Heart left ventricle (tissue), 16 donors: Measurements from ENCODE around the gene HNRNPDL. TPM values are rescaled to one million over a fixed set of nuclear protein-coding genes. Genes with fewer than 3 reads are reported as not detected.

ENCODE experiments used
- ATAC-seq, 4 donors: fragments of 200-7000 bp; cut with Tn5 transposase; one replicate each; pipeline ENCODE4 v1.9.1; 2020 to 2022; ENCODE audit warnings: moderate library complexity in 4 of 4, mild to moderate bottlenecking in 3 of 4, moderate number of reproducible peaks in 1 of 4
- DNase-seq, 5 donors: peaks; one replicate each; pipeline ENCODE4 v3.0.0-alpha.2; 2020
- H3K27ac ChIP-seq, 12 donors: fragments of 200-600 bp; sonication (generic) in 4 of 12; one replicate each; pipeline versions ENCODE4 v1.5.0 to v1.8.0; 2016 to 2022; ENCODE audit warnings: mild to moderate bottlenecking in 2 of 12
- H3K27me3 ChIP-seq, 9 donors: fragments of 200-600 bp; sonication (generic) in 2 of 9; one replicate each; pipeline versions ENCODE4 v1.5.1 to v1.8.0; 2016 to 2022; ENCODE audit warnings: mild to moderate bottlenecking in 3 of 9
- H3K36me3 ChIP-seq, 9 donors: fragments of 200-600 bp; sonication (generic) in 2 of 9; one replicate each; pipeline versions ENCODE4 v1.5.0 to v1.8.0; 2018 to 2022; ENCODE audit warnings: mild to moderate bottlenecking in 2 of 9
- H3K4me1 ChIP-seq, 12 donors: fragments of 200-600 bp; sonication (generic) in 4 of 12; one replicate each; pipeline versions ENCODE4 v1.5.0 to v1.8.0; 2016 to 2022; ENCODE audit warnings: mild to moderate bottlenecking in 3 of 12
- H3K4me3 ChIP-seq, 12 donors: fragments of 200-600 bp; sonication (generic) in 4 of 12; one replicate each; pipeline versions ENCODE4 v1.5.0 to v1.8.0; 2017 to 2022; ENCODE audit warnings: mild to moderate bottlenecking in 9 of 12, moderate library complexity in 4 of 12
- H3K9me3 ChIP-seq, 12 donors: fragments of 200-600 bp; sonication (generic) in 4 of 12; one replicate each; pipeline versions ENCODE4 v1.5.0 to v1.8.0; 2016 to 2022; ENCODE audit warnings: mild to moderate bottlenecking in 1 of 12
- POLR2A ChIP-seq, 2 donors: fragments of 450-650 bp; IDR thresholded peaks; one replicate each; pipeline ENCODE4 v1.6.1; 2017; ENCODE audit warnings: antibody characterized with exemption in 2 of 2, mild to moderate bottlenecking in 2 of 2, moderate library complexity in 2 of 2
- WGBS, 4 donors: extraction: QIAGEN DNeasy Blood & Tissue Kit in 2 of 4; methylation state at CpG; one replicate each; pipeline versions ENCODE4 v1.1.5 to v1.1.7; 2013 to 2018; 5-methylcytosine and 5-hydroxymethylcytosine counted together
- intact Hi-C, 10 donors: fragments of 100-400 bp; cut with DNase I; formaldehyde crosslinking; loops; one replicate each; pipeline versions ENCODE4 v1.11.1 to v1.14.2; 2022
- polyA plus RNA-seq, 2 donors: library from polyadenylated mRNA; stranded (reverse); fragments of 200-250 nt; gene quantifications; one replicate each; pipeline ENCODE4 v1.2.3, GENCODE V29; 2013
- total RNA-seq, 9 donors: library from RNA; depleted of rRNA in 2 of 9; stranded (reverse); fragments of >200 nt in 2 of 9; fragmentation: NEBNext Ultra II Directional in 3 of 9; extraction: Animal tissue kit (Norgen Biotek cat#: 25700) in 3 of 9; gene quantifications; one replicate each; pipeline versions ENCODE4 v1.1.0 to v1.2.4, GENCODE V29; 2016 to 2023
- TF ChIP-seq, protein P1 (sequence below), 12 donors: fragments of 200-600 bp; sonication (generic) in 4 of 12; IDR thresholded peaks; one replicate each; pipeline versions ENCODE4 v1.5.0 to v1.8.0; 2018 to 2022; ENCODE audit warnings: antibody characterized with exemption in 12 of 12, mild to moderate bottlenecking in 5 of 12
- donor health status: ischemic (EF 13 %, LVEDD 7.1; RV severe dilation, severe dysfunction).
- donor health status: healthy with polysubstance abuse.
- donor health status: DM: no; HTN: yes; CAD: no.
- donor health status: DM: no; HTN: no; CAD: no.
- donor health status: ischemic (EF 25% LVEDD 6.9; RV normal size, moderate dysfunction).
- donor health status: ischemic (EF 25% LVEDD 5.7; RV mildly dilated, moderate dysfunction).
- donor health status: healthy.
- donor health status: DM: yes; HTN: yes; CAD: no.
- donor health status: ischemic (EF 35%, LVEDD 5.7; RV mildly dilated, moderate dysfunction).
- donor health status: nonischemic (EF 11% LVEDD 7.7; RV severe dilation, severe dysfunction).
- donor health status: DM: yes; HTN: yes; CAD: no.
- donor health status: PGD.
- donor health status: ischemic (EF 29% LVEDD 5.4; RV normal size, mild dysfunction).
- donor health status: nonischemic (EF 23%, LVEDD 6.1; RV moderate dilation, normal function).

The HNRNPDL gene
- total and polyA plus RNA-seq, 11 donors: 90.8 to 236 (median 142) TPM

DNA sequence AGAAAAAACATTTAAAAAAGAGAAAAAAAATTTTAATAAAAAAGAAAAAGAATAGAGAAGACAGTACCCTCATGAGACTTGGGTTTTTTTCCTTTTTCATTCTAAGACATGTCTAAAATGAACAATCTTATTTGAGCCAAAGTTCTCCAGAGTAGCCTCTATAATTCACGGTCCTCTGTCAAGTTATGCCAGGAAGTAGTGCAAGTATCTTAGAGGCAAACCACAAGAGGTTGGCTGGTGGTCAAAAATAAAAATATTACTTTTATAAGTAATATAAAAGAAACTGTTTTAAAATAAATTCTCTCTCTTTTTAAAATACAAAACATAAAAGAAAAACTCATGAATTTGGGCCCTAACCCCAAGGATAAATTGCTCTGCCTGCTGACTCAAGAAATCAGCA, 26.5 kb downstream of the HNRNPDL start:
- Histone ChIP-seq H3K27me3 (no peaks in the 10 kb centered on the region), H3K4me3 (no peak overlapping the region), H3K4me1 (no peaks in the 10 kb centered on the region), H3K36me3 (no peaks in the 10 kb centered on the region), H3K27ac (no peak overlapping the region), H3K9me3 (no peaks in the 10 kb centered on the region)
- intact Hi-C loops: no loop called here
- WGBS, 4 donors: 70 to 82% (median 73%) methylated on average over 1 of the region's 1 CpG
- DNase-seq: no peak
- no peak for TF ChIP-seq POLR2A (IDR thresholded peaks at IDR 0.05)
- ATAC-seq: no peak

DNA sequence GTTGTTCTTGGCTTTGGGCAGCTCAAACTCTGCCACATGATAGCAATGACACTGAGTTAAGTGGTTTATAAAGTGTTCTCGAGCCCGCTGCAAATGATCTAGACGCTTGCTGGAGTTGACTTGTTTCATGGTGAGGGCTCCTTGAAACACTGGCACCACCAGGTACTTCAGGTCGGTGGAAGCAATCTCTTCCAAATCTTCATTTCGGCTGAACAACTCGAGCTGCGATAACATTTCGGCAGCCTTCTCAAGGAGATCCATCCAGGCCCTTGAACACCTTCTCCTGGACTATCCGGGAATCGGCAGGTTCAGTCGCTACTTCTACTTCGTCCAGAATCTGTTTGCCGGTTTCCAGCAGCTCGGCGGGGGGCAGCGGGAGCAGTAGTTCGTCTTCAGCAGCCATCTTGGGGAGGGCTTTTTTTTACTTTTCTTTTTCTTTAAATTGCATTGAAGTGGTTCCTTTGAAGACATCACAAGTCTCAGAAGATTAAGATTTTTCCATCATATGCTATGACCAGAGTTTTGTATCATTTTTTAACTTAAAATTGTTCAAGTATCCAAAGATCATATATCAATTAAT, 28.0 kb downstream of the HNRNPDL start:
- H3K4me3 ChIP-seq: no peak overlapping the region
- WGBS, 4 donors: 91 to 95% (median 92%) methylated on average over 17 of the region's 17 CpGs
- H3K9me3 ChIP-seq: no peaks in the 10 kb centered on the region
- ATAC-seq: no peak
- no peaks in the 10 kb centered on the region for H3K36me3 ChIP-seq
- no peaks in the 10 kb centered on the region for H3K4me1 ChIP-seq
- TF ChIP-seq POLR2A (IDR thresholded peaks at IDR 0.05): no peak
- TF ChIP-seq, protein P1, sequence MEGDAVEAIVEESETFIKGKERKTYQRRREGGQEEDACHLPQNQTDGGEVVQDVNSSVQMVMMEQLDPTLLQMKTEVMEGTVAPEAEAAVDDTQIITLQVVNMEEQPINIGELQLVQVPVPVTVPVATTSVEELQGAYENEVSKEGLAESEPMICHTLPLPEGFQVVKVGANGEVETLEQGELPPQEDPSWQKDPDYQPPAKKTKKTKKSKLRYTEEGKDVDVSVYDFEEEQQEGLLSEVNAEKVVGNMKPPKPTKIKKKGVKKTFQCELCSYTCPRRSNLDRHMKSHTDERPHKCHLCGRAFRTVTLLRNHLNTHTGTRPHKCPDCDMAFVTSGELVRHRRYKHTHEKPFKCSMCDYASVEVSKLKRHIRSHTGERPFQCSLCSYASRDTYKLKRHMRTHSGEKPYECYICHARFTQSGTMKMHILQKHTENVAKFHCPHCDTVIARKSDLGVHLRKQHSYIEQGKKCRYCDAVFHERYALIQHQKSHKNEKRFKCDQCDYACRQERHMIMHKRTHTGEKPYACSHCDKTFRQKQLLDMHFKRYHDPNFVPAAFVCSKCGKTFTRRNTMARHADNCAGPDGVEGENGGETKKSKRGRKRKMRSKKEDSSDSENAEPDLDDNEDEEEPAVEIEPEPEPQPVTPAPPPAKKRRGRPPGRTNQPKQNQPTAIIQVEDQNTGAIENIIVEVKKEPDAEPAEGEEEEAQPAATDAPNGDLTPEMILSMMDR (IDR thresholded peaks at IDR 0.05): no peak
- H3K27ac ChIP-seq: no peak overlapping the region
- intact Hi-C loops: no loop called here
- no peaks in the 10 kb centered on the region for H3K27me3 ChIP-seq
- DNase-seq: no peak

DNA sequence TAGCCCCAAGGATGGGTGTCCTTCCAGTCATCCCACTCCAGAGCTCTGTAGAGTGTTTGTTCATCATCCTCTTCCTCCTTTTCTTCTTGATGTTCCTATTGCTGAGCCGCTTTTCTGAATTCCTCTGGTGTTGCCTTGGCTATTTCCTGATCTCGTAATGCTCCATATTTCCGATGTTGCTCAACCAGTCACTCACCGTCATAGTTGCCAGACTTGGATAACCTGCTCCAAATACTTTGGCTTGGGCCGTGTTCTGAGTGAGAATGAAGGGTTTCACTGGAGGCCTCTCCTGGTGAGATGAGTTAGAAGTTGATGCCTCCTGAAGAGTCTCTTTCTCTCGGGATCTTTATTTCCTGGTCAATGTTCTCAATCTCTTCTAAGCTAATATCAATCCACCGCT, 28.7 kb downstream of the HNRNPDL start:
- Histone ChIP-seq H3K4me3 (no peak overlapping the region), H3K9me3 (no peaks in the 10 kb centered on the region), H3K27ac (no peak overlapping the region), H3K36me3 (no peaks in the 10 kb centered on the region), H3K4me1 (no peaks in the 10 kb centered on the region), H3K27me3 (no peaks in the 10 kb centered on the region)
- no peak for TF ChIP-seq POLR2A (IDR thresholded peaks at IDR 0.05)
- TF ChIP-seq, protein P1 (IDR thresholded peaks at IDR 0.05): no peak
- ATAC-seq (no peak), DNase-seq (no peak)
- 93 to 95% (median 94%) methylated on average over 7 of the region's 7 CpGs for WGBS, 4 donors
- intact Hi-C loops: no loop called here

DNA sequence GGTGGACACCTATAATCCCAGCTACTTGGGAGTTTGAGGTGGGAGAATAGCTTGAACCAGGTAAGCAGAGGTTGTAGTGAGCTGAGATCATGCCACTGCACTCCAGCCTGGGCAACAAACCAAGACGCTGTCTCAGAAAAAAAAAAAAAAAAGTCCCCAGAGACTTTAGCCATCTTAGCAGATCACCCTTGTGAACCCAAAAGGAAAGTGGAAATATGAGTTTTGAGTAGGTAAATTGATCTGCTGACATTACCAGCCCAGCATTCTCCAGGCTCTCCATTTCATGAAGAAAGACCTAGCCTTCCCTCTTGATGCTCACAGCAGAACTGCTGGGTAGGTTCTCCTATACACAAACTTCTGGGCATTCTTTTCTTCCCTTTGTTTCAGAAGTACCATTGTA, 32.0 kb downstream of the HNRNPDL start:
- no peaks in the 10 kb centered on the region for H3K36me3 ChIP-seq
- no peaks in the 10 kb centered on the region for H3K27me3 ChIP-seq
- H3K27ac ChIP-seq: no peak overlapping the region
- 71 to 93% (median 77%) methylated on average over 1 of the region's 1 CpG for WGBS, 4 donors
- no peak overlapping the region for H3K4me3 ChIP-seq
- DNase-seq: no peak
- no peak for ATAC-seq
- no peak for TF ChIP-seq POLR2A (IDR thresholded peaks at IDR 0.05)
- TF ChIP-seq, protein P1 (IDR thresholded peaks at IDR 0.05): no peak
- H3K9me3 ChIP-seq: no peaks in the 10 kb centered on the region
- no peaks in the 10 kb centered on the region for H3K4me1 ChIP-seq
- intact Hi-C loops: no loop called here

DNA sequence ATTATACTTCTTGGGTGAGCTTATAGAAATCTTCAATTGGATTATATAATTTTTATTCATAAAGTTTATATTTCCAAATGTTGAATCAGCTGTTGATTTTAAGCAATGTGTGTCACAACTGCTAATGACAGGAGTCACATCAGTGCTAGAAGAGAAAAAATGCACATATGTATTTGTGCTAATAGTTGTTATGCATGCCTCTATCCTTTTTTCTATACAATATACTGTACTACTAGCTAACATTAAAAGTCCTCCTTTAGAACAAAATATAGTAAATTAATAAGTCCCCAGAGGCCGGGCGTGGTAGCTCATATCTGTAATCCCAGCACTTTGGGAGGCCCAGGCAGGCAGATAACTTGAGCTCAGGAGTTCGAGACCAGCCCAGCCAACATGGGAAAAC, 32.7 kb downstream of the HNRNPDL start:
- H3K36me3 ChIP-seq: no peaks in the 10 kb centered on the region
- DNase-seq (no peak), ATAC-seq (no peak)
- no peak overlapping the region for H3K27ac ChIP-seq
- intact Hi-C loops: no loop called here
- H3K4me3 ChIP-seq: no peak overlapping the region
- H3K4me1 ChIP-seq: no peaks in the 10 kb centered on the region
- TF ChIP-seq, protein P1 (IDR thresholded peaks at IDR 0.05): no peak
- TF ChIP-seq POLR2A (IDR thresholded peaks at IDR 0.05): no peak
- no peaks in the 10 kb centered on the region for H3K9me3 ChIP-seq
- H3K27me3 ChIP-seq: no peaks in the 10 kb centered on the region
- 80 to 91% (median 85%) methylated on average over 3 of the region's 3 CpGs for WGBS, 4 donors
